HG02610 (cell line): ENCODE measurements around the gene ABAT.

Source experiments
- ATAC-seq: cut with Tn5 transposase; IDR thresholded peaks from one replicate; pipeline ENCODE4 v1.9.1; 2021; ENCODE audit warnings: mild to moderate bottlenecking, moderate library complexity; ENCODE audit not compliant: unreplicated experiment

ABAT gene

GRCh38 chr16:8808009-8808408, 133.6 kb downstream of the ABAT start:
- ATAC-seq, result no peak

GRCh38 chr16:8808613-8809353, 134.4 kb downstream of the ABAT start:
- ATAC-seq, result no peak

- ATAC-seq, result no peak
Observed at GRCh38 chr16:8812162-8812843, 137.9 kb downstream of the ABAT start.

GRCh38 chr16:8814095-8814806, 139.8 kb downstream of the ABAT start:
- ATAC-seq, result peak; percentile 42

- no peak for ATAC-seq
Observed at GRCh38 chr16:8816967-8817655, 142.7 kb downstream of the ABAT start.

- peak; percentile 89 for ATAC-seq
Observed at GRCh38 chr16:8818504-8819270, 144.3 kb downstream of the ABAT start.

GRCh38 chr16:8819411-8820034, 145.1 kb downstream of the ABAT start:
- ATAC-seq, result peak; percentile 2

- no peak for ATAC-seq
Observed at GRCh38 chr16:8822403-8822802, 148.0 kb downstream of the ABAT start.

- no peak for ATAC-seq
Observed at GRCh38 chr16:8826278-8826879, 152.0 kb downstream of the ABAT start.

GRCh38 chr16:8828541-8829165, 154.2 kb downstream of the ABAT start:
- no peak for ATAC-seq

GRCh38 chr16:8831450-8831849, 157.0 kb downstream of the ABAT start:
- ATAC-seq, result no peak

GRCh38 chr16:8831871-8832716, 157.7 kb downstream of the ABAT start:
- ATAC-seq, result no peak

GRCh38 chr16:8832717-8833105, 158.3 kb downstream of the ABAT start:
- no peak for ATAC-seq
